ENCODE measurements around the gene FBXO42. TPM values are rescaled to one million over a fixed set of nuclear protein-coding genes. Genes with fewer than 3 reads are reported as not detected.
A peak's percentile ranks its signal among the peaks of the same experiment; 100 is the strongest.
"Not testable (repeated sequence)": the region's sequence is repeated elsewhere in the genome, so short reads cannot be mapped to it uniquely, and the experiment has no call there.

FBXO42 gene
- total and polyA plus RNA-seq, 3 donors from 2014 or later, result 25.0 to 45.6 (median 42.0) TPM

GRCh38 chr1:16366722-16367257 is 14.5 kb upstream of the FBXO42 start, which contains the start of gene SZRD1:
Gene SZRD1 (plus strand): TSS chr1:16367242. CDS start chr1:16367258, 16 bp downstream.
- WGBS, 2 donors, result 3% methylated on average over 17 to 24 of the region's 24 CpGs
- no peaks in the 10 kb centered on the region for H3K27me3 ChIP-seq
- peaks cover 11% of the 10 kb centered on the region for H3K4me1 ChIP-seq
- peak within 1 kb of the TSS; percentile 98 to 99 for H3K27ac ChIP-seq
- peak; percentile 99 for DNase-seq
- TF ChIP-seq CTCF (IDR thresholded peaks at IDR 0.05), result no peak
- TF ChIP-seq POLR2A (IDR thresholded peaks at IDR 0.05), result no peak
- peak within 1 kb of the TSS; percentile 78 to 89 for H3K4me3 ChIP-seq
- no peaks in the 10 kb centered on the region for H3K36me3 ChIP-seq (ENCODE audit: low read depth, missing control alignments)
- no peaks in the 10 kb centered on the region for H3K9me3 ChIP-seq
- intact Hi-C loops (cut with DNase I; ENCODE audit: low total_unique reads), result no loop called here

- H3K4me3 ChIP-seq; H3K27ac ChIP-seq; H3K36me3 ChIP-seq (ENCODE audit: low read depth, missing control alignments); H3K27me3 ChIP-seq; H3K9me3 ChIP-seq; DNase-seq; intact Hi-C loops (cut with DNase I; ENCODE audit: low total_unique reads): not testable (repeated sequence)
- WGBS, 2 donors, result 70 to 74% methylated on average over 3 of the region's 3 CpGs
- H3K4me1 ChIP-seq, result peaks cover 11% of the 10 kb centered on the region
Observed at GRCh38 chr1:16365146-16365498, 12.8 kb upstream of the FBXO42 start.

- DNase-seq, result no peak
- Histone ChIP-seq H3K4me3 (no peak overlapping the region), H3K27me3 (no peaks in the 10 kb centered on the region), H3K36me3 (ENCODE audit: low read depth, missing control alignments) (no peaks in the 10 kb centered on the region), H3K9me3 (no peaks in the 10 kb centered on the region), H3K4me1 (peaks cover 5% of the 10 kb centered on the region), H3K27ac (no peak overlapping the region)
- WGBS, 2 donors, result 73 to 76% methylated on average over 3 of the region's 3 CpGs
- TF ChIP-seq CTCF (IDR thresholded peaks at IDR 0.05), result no peak
- TF ChIP-seq POLR2A (IDR thresholded peaks at IDR 0.05), result no peak
- intact Hi-C loops (cut with DNase I; ENCODE audit: low total_unique reads), result no loop called here
Observed at GRCh38 chr1:16356867-16357266, 4.6 kb upstream of the FBXO42 start.

GRCh38 chr1:16354619-16355018 is 2.3 kb upstream of the FBXO42 start:
- Histone ChIP-seq H3K4me3 (no peak overlapping the region), H3K36me3 (ENCODE audit: low read depth, missing control alignments) (no peaks in the 10 kb centered on the region), H3K27me3 (no peaks in the 10 kb centered on the region), H3K27ac (no peak overlapping the region), H3K9me3 (no peaks in the 10 kb centered on the region), H3K4me1 (peaks cover 5% of the 10 kb centered on the region)
- intact Hi-C loops (cut with DNase I; ENCODE audit: low total_unique reads), result no loop called here
- TF ChIP-seq CTCF (IDR thresholded peaks at IDR 0.05) (no peak), POLR2A (IDR thresholded peaks at IDR 0.05) (no peak)
- WGBS, 2 donors, result 85 to 92% methylated on average over 2 of the region's 2 CpGs
- DNase-seq, result no peak

GRCh38 chr1:16352842-16353535 is 709 bp upstream of the FBXO42 start:
- Histone ChIP-seq H3K4me1 (peaks cover 5% of the 10 kb centered on the region), H3K27me3 (no peaks in the 10 kb centered on the region), H3K4me3 (peak overlapping the region; percentile 95 to 98), H3K9me3 (no peaks in the 10 kb centered on the region), H3K27ac (peak overlapping the region; percentile 93 to 94), H3K36me3 (ENCODE audit: low read depth, missing control alignments) (no peaks in the 10 kb centered on the region)
- WGBS, 2 donors, result 34 to 48% methylated on average over 11 of the region's 11 CpGs
- TF ChIP-seq POLR2A (IDR thresholded peaks at IDR 0.05), result no peak
- TF ChIP-seq CTCF (IDR thresholded peaks at IDR 0.05), result no peak
- peak; percentile 45 for DNase-seq
- intact Hi-C loops (cut with DNase I; ENCODE audit: low total_unique reads), result no loop called here
